HG03460 (cell line): Measurements from ENCODE around the gene GPC3.
"Not testable (repeated sequence)": the region's sequence is repeated elsewhere in the genome, so short reads cannot be mapped to it uniquely, and the experiment has no call there.

Experiments used
- ATAC-seq: cut with Tn5 transposase; IDR thresholded peaks from one replicate; pipeline ENCODE4 v1.9.1; 2021; ENCODE audit not compliant: unreplicated experiment

Gene GPC3

DNA sequence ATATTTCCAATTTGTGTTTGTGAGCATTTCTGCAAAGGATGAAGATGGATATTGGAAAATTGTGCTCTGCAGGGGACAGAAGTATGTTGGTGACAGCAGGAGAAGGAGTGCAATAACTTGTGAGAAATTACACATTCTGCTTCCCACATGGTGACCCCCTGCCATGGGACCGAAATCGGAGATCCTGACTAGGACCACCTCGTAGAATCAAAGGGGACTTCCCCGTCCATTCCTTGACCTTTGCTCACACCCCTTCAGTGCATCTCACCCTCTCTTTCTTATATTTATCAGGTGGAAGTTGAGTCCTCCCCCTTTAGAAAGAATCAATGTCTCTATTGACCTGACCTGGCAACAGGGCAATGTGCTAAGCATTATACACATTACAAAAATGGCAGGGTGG lies 451.2 kb downstream of the GPC3 start:
- ATAC-seq, result no peak

DNA sequence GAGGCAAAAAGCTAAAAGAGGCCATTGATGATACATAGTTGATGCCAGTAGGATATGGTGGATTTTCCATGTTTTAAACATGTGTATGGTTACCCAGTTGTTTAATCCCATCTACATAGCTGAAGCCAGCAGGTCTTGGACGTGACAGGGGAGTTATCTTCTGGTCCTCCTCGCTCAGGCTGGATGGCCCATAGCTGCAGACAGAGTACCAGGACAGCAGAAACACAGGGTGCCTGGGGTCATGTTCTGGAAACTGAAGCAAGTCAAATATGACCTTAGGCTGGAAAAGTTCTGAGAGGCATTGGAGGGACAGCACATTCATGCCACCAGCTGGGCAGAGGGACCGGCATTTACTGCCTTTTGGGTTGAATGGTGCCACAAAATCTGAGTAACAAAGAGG lies 452.1 kb downstream of the GPC3 start:
- no peak for ATAC-seq

DNA sequence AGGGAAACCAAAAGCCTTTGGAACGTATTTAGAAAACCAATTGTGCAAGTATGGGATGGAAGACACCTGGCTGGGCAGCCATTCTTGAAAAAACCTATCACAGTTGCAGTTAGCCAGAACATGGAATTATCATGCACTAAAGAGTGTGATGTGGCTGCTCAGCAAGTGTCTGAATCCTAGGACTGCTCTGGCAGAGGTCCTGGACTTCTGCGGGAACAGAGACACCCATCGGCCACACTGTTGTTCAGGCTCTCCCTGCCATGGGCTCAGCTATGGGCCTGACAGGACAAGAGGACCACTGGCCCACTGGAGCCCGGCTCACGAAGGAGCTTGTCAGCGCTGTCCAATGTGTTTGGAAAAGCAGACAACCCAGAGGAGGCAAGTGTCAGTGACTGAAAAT lies 454.4 kb downstream of the GPC3 start:
- no peak for ATAC-seq

DNA sequence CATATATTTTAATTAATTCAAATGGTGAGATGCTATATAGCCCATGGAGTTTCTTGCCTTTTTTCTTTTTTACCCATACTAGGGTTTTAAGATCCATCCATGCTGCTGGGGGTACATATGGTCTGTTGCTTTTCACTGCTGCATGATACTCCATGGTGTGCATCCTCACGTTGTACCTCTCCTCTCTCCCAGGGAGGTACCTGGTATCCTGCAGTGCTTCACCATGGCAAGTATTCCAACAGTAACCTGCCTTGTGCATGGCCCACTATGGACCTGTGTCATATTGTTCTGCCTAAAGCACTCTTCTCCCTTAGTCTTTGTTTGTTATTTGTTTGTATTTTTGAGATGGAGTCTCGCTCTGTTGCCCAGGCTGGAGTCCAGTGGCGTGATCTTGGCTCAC lies 455.8 kb downstream of the GPC3 start:
- no peak for ATAC-seq

DNA sequence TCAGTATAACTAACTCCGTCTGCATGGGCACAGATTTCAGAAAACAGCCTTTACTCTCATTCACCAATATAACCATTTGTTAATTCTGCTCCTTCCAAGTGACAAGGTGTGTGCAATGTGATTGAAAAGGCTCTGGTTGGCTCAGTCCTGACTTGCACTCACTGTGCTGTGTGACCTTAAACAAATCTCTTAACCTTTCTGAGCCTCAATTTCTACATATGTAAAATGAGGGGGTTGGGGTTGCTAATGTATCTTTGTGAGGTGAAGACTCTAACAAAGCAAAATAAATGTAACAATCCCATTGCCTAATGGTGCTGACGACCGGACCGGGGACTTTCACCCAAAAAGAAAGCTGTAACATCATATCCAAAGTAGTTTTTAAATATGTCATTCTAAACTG lies 457.6 kb downstream of the GPC3 start:
- ATAC-seq, result no peak

DNA sequence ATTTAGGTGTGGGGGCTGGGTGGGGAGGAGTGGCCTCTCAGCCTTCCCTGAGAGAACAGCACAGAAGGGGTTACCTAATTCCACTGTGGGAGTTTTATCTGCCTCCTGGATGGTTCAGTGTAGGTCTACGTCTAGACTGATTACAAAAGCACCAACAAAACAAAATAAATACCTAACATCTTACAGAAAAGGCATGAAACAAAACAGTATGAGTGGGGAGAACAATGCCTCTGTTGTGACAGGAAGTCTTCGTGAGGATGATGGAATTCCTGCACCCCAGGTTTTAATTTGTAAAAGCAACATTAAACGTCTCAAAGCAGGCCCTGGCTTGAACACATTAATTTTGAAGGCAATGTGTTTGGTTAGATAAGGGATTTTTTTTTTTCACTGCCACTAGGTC lies 458.0 kb downstream of the GPC3 start:
- ATAC-seq, result no peak

DNA sequence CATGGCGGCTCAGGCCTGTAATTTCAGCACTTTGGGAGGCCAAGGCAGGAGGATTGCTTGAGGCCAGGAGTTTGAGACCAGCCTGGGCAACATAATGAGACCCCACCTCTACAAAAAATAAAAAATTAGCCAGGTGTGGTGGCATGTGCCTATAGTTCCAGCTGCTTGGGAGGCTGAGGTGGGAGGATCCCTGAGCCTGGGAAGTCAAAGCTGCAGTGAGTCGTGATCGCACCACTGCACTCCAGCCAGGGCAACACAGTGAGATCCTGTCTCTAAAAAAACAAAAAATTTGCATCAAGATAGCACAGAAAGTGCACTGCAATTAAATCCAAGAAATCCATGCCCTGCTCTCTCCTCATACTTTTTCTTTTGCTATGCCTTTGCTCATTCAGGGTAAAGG lies 458.6 kb downstream of the GPC3 start:
- ATAC-seq, result not testable (repeated sequence)

DNA sequence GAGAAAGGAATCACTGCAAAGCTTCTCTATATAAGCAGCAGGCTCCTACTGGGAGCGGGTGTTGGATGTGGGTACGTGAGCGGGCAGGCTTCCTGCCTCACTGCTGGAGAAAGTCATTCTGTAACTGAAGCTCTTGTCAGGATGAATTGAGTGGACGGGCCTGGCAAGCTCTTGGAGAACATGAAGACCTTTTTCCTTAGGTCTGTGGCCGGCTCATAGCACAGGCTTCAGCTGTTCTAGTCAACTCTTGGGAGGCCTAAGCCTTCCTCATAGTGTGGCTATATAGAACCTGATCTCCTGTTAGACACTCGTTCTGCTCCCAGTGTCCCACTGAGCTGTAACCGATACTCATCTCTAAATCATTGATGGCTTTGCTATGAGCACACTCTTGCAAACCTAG lies 461.9 kb downstream of the GPC3 start:
- ATAC-seq, result no peak

DNA sequence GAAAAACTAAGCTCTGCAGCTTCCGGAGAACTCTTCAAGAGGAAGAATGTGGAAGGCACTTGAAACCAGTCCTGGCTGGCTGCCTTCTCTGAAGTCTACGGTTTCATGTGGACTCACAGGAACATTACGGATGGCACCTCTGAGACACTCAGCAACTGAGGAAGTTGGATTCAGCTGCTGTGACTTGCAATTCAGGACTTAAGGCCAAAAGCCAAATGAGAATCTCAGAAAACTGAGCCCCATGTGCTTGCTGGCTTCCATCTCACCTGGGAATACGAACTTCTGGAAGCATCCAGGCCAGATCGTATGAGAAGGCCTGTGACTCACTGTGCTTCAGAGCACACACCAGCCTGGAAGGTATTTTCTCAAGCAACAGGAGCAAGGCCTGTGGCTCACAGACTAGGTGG lies 462.3 kb downstream of the GPC3 start:
- no peak for ATAC-seq

DNA sequence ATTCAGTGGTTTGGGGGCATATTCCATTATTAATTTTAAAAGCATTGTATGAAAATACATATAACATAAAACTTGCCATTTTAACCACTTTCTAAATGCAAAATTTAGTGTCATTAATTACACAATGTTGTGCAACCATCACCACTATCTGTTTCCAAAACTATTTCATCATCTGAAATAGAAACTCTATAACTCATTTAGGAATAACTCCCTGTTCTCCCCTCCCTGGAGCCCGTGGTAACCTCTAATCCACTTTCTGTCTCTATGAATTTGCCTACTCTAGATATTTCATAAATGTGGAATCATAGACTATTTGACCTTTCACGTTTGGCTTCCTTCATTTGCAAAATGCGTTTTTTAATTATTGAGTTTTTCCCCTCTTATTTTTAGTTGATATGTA lies 468.7 kb downstream of the GPC3 start:
- ATAC-seq, result no peak

DNA sequence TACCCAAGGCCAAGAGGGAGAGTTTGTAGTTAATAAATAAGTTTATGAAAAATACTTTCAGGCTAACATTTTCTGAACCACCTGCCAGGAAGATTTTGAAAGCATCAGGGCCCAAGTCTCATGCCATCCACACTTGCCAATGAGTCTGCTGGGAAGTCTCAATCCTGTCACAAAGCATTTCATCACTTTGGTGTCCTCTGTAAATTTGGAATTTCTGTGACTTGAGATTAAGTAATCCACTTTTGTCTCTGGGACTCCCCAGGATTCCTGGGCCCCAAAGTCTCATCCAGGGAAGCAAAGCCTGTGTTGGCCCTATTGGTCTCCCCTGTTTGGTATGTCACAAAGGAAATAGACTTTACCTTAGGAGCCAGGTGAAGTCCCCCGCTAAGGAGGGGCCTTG lies 470.9 kb downstream of the GPC3 start:
- no peak for ATAC-seq

DNA sequence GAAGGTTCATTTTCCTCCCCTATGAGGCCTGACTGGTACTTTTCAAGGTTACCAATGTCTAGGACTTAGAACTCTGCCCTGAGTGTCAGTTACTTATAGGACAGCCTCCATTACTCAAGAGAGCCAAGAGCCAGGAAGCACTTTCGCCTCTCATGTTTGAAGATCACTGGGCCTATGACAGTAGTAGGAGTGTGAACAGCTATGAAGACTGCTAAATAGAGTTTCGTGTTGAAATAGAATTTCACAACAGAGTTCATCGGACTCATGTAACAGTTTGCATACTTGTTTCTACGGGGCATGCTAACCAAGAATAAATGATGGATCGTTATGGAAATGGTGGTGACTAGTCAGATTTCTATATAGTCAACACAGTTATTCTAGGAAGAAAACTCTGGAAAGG lies 472.3 kb downstream of the GPC3 start:
- no peak for ATAC-seq

DNA sequence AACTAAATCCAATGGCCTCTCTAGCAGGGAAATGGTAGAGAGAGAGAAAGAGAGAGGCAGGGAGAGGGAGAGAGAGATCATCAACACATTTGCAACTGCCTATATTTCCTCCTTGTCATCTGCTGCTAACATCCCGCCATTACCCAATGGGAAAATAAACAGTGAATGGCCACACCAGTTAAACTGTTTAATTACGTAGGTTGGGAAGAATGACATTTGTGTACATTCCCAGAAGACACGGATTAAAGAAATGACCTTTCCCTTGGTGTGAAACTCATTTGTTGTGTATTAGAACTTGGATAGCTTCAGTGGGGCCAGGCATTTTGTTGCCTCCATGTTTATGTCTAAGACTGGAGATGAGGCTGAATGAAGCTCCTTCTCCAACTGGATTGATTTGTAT lies 474.4 kb downstream of the GPC3 start:
- ATAC-seq, result no peak

DNA sequence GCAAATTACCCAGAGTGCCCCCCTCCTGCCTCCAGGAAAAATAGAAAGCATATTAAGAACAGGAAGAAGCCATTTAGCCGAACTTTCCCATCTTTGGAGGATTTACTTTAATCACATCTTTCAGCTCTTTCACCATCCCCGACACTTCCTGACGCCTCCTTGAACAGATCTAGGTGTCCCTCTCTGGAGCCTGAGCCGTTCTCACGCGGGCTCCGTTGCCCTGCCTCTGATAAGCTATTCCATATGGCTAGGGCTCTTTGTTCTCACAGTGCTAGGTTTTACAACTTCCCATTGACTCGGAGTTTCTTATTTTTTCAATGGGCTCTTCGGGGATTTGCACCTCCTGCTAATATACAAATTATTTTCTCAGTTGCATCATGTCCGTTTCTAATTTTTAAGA lies 488.0 kb downstream of the GPC3 start:
- ATAC-seq, result no peak

DNA sequence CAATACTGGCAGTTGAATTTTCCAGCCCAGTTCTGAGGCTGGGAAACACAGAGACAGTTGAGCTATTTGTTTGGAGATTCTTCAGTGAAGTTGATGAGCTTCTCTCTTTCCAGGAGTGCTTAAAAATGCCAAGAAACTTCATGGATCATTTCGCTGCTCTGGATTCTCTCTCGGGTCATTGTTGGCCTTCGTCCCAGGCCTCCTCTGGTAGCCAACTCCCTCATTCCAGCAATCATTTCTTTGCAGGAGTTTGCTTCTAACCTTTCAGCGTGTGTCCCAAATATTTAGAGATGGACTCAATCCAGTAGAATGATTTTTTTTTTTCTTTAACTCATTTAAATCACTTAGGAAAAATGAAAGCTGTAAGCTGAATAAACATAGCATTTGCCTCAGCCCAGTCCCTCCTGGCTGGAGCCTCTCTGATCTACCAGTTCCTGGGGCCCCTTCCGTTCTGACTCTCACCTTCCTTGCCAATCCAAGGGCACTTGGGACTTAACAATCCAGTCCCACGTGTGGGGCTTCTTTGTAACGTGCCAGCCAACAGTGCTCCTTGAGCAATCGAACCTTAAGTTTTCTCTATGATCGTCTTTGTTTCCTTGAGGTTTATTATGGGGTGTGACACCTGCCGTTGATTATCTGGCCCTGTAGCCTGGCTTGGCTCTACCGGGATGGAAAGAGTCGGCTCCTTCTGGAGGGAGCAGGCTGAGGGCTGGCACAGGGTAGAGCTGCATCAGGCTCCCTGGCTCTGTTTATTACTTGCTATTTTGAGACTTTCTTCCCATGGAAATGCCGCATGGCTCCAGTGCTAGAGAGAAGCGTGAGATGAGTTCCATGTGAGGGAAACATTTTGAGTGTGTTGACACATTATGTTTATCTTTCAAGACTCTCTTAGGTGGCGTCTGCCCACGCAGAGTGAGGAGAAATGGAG lies 489.7 kb downstream of the GPC3 start:
- ATAC-seq, result no peak

DNA sequence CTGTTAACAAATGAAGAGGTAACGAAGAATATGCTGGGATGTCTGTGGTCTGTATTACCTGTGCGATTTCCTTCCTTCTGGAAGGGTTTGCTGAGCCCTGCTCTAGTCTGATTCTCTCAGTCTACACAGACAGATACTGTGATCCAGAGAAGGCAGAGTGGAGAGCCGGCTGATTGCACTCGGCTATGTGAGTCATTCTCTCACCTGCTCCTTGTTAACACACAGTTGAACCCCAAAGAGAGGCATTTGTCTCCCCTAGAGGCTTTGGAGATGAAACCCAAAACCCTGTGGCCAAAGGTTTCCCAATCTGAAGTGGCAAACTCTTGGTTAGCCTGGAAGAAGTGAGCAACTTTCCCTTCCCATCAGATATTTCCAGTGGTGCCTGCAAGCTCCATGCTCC lies 492.0 kb downstream of the GPC3 start:
- ATAC-seq, result no peak

DNA sequence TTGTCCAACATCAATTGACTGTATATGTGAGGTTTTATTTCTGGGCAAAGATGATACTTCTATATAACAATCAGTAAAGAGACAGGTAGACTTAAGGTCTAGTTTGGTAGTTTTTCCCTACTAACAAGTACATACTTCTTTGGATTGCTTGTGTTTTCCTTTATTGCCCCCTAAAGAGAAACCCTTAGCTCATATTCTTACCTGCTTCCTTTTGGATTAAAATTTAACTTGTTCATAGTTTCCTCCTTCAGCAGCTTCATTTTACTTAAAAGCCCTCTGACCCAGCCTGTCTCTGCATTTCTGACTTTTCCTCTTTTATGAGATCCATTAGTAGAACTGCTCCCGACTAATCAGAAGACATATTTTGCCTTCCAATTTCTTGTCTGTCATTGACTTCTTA lies 494.4 kb downstream of the GPC3 start:
- ATAC-seq, result no peak
